Measurements from ENCODE around the gene CLEC12A.

- no peak for TF ChIP-seq CTCF (IDR thresholded peaks at IDR 0.05)
- no peak for TF ChIP-seq POLR2A (IDR thresholded peaks at IDR 0.05)
- TF ChIP-seq EP300 (IDR thresholded peaks at IDR 0.05), result no peak
Measured at GRCh38 chr12:9960590-9960989, 10.6 kb upstream of the CLEC12A start.
